Measurements from ENCODE around the gene PRPF38A. TPM values are rescaled to one million over a fixed set of nuclear protein-coding genes. Genes with fewer than 3 reads are reported as not detected.

PRPF38A gene
- polyA plus RNA-seq, 1 of the 3 experiments (the other 2 are of a cell fraction) = 24.3 TPM

DNA sequence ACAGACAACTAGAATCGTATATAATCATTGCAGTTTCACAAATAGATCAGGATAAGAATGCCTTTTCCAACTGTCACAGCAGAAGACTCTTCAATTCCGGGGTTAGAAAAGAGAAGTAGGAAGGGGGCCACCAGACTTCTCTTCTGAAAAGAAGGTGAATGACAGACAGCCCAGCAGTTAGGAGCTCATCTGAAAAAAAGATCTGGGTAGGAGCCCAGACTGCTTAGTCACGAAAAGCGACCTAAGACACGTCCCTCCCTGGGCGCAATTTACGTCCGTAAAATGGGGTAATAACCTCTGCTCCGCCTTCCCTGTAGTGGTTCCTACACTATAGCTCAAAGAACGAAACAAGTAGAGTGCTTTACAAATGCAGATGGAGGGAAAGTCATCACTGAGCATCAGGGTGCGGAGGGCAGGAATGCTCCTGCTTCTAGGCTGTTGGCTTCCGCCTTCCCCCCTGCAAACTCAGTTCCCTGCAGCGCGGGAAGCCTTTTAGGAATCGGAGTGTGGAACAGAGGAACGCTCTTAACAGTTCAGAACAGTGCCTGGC lies 761 bp upstream of the PRPF38A start:
- peak overlapping the region; percentile 92 for H3K9ac ChIP-seq
- peak overlapping the region; percentile 92 to 97 for H3K4me3 ChIP-seq (ENCODE audit: low read depth in 2 of 2, low read length in 1 of 2)
- H2AFZ ChIP-seq (ENCODE audit: low read depth) = peak overlapping the region; percentile 90
- peak overlapping the region; percentile 62 to 92 for H3K27ac ChIP-seq (ENCODE audit: low read depth in 2 of 2, low read length in 1 of 2)
- H3K4me1 ChIP-seq (ENCODE audit: control insufficient read depth in 1 of 2, insufficient read depth in 2 of 2, low read depth in 1 of 2, low read length in 1 of 2) = peaks cover 6 to 14% of the 10 kb centered on the region in 2 experiments; a peak in 2 of 4 replicates
- no peaks in the 10 kb centered on the region for H3K9me2 ChIP-seq
- TF ChIP-seq YY1 (IDR thresholded peaks at IDR 0.05; ENCODE audit: low read depth) (no peak), CTCF (IDR thresholded peaks at IDR 0.05) (no peak), MXI1 (IDR thresholded peaks at IDR 0.05; ENCODE audit: low read depth, low read length) (no peak), SIN3A (IDR thresholded peaks at IDR 0.05; ENCODE audit: borderline replicate concordance, low read depth, low read length) (peak; percentile 48; the same call in 1 of the 2 replicates), GABPA (IDR thresholded peaks at IDR 0.05; ENCODE audit: low read depth) (no peak), TCF12 (IDR thresholded peaks at IDR 0.05) (no peak), MEF2A (IDR thresholded peaks at IDR 0.05; ENCODE audit: borderline replicate concordance, low read depth) (no peak), FOXJ3 (CRISPR knock-in tag; IDR thresholded peaks at IDR 0.05) (no peak), RCOR1 (IDR thresholded peaks at IDR 0.05; ENCODE audit: low read length) (no peak), GATA2 (CRISPR knock-in tag; IDR thresholded peaks at IDR 0.05) (no peak), REST (IDR thresholded peaks at IDR 0.05; ENCODE audit: low read depth, low read length) (no peak), RXRA (IDR thresholded peaks at IDR 0.05; ENCODE audit: borderline replicate concordance, low read depth) (no peak), PBX3 (IDR thresholded peaks at IDR 0.05) (peak; percentile 61), MAX (IDR thresholded peaks at IDR 0.05; ENCODE audit: low read depth) (no peak)
- TF ChIP-seq, protein P1, sequence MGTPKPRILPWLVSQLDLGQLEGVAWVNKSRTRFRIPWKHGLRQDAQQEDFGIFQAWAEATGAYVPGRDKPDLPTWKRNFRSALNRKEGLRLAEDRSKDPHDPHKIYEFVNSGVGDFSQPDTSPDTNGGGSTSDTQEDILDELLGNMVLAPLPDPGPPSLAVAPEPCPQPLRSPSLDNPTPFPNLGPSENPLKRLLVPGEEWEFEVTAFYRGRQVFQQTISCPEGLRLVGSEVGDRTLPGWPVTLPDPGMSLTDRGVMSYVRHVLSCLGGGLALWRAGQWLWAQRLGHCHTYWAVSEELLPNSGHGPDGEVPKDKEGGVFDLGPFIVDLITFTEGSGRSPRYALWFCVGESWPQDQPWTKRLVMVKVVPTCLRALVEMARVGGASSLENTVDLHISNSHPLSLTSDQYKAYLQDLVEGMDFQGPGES (IDR thresholded peaks at IDR 0.05; ENCODE audit: low read depth, low read length) = no peak
- 2% methylated on average over 16 of the region's 16 CpGs for WGBS (ENCODE audit: low lambda C conversion rate)
- DNase-seq = peak; percentile 53
- peaks cover 55% of the 10 kb centered on the region for H3K79me2 ChIP-seq (ENCODE audit: insufficient read depth)
- ChIA-PET POLR2A (interaction anchor here (0.5 to 1.2 kb wide), 5 partner anchors 12 to 298 kb away, joined by 3 to 4 read pairs (median 3); partner anchors contain the start of gene TUT4), CTCF (interaction anchor here (0.5 to 2.4 kb wide), 6 partner anchors 9 to 306 kb away, joined by 3 to 14 read pairs (median 4); no protein-coding TSS in a partner anchor)
- H3K9me3 ChIP-seq = no peaks in the 10 kb centered on the region
- H3K36me3 ChIP-seq (replicated peaks in 1 of 2; ENCODE audit: control insufficient read depth in 1 of 2, insufficient read depth in 2 of 2, low read length in 1 of 2) = peaks cover 20 to 21% of the 10 kb centered on the region in 2 experiments
- H3K27me3 ChIP-seq (ENCODE audit: insufficient read depth) = no peaks in the 10 kb centered on the region
- H3K4me2 ChIP-seq = peak overlapping the region; percentile 79
- H4K20me1 ChIP-seq (ENCODE audit: insufficient read depth) = no peaks in the 10 kb centered on the region
- H3F3A ChIP-seq (replicated peaks; ENCODE audit: insufficient read depth) = no peaks in the 10 kb centered on the region

Data from SK-N-SH (cell line).